NCI-H2196 (cell line): ENCODE measurements around the gene OTP.

ENCODE experiments used
- DNase-seq: peaks from one replicate; lab custom pipeline; 2025; ENCODE audit not compliant: unreplicated experiment; lab: John Stamatoyannopoulos, UW

OTP gene

DNA sequence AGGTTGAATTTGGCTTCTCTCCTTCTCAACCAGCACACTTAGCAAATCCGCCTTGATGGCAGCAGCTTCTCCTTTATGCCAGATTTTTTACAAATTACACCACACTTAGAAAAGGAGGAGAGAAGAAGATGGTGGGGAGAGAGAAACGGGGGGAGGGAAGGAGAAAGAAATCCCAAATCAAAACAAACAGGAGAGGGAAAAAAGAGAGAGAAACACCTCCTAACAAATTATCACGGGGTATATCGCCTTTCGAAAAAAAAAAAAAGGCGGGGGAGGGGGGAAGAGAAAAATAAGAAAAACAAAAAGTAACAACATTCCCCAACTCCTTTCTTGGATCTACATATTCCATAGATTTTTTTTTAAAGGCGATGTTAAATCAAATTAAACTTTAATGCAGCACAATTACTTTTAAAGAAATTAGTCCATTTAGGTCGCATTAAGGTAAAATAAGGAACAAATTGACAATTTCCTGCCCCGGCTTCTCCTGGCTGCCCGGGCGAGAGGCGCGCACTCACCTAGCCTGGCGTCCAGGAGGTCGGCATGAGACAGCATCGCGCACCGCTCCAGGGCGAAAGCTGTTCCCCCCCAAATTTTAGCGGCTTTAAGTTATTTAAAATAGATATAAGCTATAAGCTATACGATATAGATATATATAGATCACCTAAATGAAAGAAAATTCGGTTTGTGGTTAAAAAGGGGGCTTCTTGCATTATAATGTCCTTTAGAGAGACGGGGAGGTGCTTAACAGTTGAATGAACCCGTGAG lies at the start of gene OTP:
TSS of gene OTP (minus strand) at position 716 of the 765 bp plus-strand sequence. CDS start at position 552, 164 bp downstream.
- no peak for DNase-seq

DNA sequence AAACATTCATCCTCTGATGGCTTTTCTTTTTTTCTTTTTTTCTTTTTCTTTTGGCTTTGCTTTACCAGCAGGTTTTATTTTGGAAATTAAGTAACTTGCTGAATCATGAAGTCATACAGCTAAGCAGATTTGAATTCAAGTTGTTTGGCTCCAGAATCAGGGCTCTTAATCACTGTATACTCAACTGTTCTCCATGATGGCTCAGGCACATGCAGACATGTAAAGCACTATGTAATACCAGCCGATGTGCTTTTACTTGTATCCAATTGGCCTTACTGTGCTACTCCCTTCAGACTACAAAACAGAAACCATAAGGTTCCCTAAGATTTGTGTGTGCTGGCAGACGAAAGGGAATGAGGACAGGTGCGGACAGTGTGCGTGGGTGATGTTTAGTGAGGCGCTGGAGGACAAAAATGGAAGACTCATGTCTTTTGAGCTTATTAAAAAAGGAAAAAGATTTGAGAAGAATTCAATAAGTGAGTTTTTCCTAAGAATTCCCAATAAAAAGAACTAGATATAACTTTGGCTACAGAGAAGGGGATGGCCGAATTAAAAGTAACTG lies 44.7 kb upstream of the OTP start:
- DNase-seq = no peak

GRCh38 chr5:77670526-77670925 lies 32.0 kb upstream of the OTP start:
- DNase-seq = no peak

GRCh38 chr5:77669677-77670076 lies 31.2 kb upstream of the OTP start:
- no peak for DNase-seq

DNA sequence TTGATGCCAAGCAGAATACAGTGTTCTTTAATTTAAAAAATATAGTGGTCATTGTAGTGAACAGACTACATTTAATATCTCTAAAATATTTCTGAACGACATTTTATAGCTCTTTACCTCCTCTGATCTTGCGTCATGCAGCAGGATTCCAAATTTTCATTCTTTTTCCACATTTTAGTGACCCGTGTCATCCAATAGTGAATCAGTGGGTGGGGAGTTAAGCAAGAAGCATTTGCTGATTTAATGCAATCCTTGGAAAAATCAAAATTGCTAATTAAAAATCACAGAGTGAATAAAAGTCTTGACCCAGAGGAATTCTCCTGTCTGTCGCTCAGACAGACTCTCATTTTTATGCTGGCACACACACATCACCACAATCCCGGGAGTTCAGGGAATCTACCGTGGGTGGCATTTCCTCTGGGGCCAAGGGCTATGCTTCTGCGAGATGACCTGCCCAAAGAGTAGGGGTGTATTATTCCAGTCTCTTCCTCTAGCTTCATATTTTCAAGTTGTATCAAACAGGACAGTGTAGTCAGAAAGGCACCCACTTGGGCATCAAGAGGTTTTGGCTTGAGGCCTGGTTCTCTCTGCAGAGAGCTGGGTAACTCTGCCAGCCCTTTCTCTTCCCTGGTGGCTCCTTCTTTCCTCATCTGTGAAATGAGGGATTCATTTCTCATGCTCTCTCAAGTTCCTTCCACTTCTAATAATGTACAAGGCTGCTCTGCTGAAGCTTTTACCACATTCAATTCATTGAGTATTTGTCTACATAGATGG lies 24.8 kb upstream of the OTP start:
- no peak for DNase-seq

DNA sequence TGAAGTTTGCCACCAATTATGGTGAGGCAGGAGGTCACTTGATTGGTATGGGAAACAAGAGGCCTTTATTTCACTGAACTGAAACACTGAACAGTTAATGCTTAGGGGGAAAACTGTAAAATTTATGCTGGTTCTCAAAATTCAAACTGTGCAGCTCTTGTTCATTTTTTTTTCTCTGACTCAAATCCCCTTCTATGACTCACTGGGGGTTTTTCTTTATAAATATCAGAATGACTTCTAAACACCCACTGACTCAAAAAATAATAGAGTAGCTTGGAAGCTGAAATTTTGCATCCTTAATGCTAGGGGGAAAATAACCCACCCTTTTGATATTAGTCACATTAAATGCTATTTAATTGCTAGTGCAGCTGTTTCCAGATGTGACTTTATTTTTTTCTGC lies 24.1 kb upstream of the OTP start:
- DNase-seq = no peak

GRCh38 chr5:77658662-77659061 lies 20.1 kb upstream of the OTP start:
- DNase-seq = no peak

- DNase-seq = no peak
Measured at GRCh38 chr5:77651343-77651742, 12.8 kb upstream of the OTP start.

GRCh38 chr5:77650686-77651085 lies 12.2 kb upstream of the OTP start:
- DNase-seq = no peak

DNA sequence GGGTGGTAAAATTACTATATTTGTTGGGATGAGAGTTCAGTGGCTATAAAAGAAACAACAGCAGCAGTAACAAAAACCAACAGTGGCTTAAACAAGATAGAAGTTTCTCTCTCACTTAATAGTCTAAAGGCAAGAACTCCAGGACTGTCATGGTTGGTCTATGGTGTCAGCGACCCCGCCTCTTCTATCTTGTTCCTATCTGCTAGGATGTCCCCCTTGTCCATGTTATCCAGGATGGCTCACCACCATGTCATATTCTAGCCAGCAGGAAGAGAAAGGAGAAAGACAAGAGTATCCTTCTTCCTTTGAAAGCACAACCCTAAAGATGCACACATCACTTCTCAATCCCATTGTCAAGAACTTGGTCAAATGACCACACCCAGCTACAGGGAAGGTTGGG lies 11.3 kb upstream of the OTP start:
- DNase-seq = no peak

- no peak for DNase-seq
Measured at GRCh38 chr5:77645995-77646639, 7.6 kb upstream of the OTP start.

DNA sequence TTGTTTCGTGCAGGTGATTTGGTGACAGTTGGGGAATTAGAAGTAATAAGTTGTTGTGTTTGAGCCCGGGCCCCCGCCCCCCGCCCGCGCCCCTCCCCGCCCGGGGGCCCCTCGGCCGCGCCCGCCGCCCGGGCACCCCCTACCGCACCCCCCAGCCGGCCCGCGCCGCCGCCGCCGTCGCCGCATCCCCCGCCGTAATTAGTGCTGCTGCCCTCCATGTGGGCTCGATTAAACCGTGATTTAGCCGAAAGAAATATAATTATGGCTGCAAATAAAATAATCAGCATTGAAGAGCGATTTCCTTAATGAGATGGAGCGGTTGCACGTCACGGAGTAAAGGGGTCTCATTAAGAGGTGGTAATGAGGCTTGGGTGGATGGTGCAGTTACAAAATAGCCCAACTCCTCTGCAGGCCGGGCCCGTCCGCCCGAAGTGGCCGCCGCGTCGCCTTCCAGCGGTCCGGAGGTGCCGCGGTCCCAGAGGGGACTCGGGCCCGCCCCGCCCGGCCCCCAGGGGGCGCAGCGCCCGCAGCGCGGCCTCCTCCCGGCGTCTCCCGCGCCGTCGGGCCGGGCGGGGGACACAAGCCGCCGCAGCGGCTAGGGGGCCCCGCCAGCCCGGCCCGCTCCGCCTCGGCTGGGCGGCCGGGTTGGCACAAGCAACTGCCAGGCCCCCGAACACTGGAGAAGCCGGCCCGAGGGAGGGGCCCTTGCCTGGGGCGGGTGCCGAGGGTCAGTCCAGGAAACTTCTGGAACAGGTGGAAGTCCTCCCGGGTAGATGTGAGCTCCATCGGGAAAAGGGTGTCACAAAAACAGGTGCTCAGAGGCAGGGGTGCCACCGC lies 6.9 kb upstream of the OTP start:
- DNase-seq = peak; percentile 74

DNA sequence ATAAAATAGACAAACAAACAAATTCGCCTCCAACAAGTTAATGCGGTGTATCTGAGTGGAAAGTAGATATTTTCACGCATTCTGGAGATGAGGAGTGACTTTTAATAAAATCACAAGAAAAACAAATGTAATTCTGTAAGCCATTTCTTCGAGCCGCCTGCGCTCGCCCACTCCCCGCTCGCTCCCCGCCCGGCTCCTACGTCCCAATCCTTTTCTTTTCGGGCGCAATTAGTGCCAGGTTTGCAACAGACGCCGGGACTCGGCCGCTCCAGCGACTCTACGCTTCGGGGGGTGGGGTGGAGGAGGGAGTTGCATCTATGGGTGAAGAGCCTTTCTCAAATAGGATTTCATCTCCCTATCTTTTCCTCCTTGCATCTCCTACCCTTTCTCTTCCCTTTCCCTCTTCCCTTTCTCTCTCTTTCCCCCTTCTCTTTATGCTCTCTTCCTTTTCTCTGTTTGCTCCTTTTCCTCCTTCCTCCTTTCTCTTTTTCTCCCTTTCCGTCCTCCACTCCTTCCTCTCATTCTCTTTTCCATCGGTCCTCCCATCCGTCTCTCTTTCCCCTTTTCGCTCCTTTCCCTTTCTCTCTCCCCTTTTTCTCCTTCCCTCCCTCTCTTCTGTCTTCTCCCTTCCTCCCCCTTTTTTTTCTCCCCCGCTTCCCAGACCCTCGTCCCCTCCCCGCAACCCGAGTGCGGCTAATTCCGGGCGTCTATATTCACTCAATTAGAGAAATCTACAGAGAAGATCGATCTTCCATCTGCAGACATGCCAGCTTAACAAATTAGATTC lies 6.1 kb upstream of the OTP start:
- DNase-seq = no peak

DNA sequence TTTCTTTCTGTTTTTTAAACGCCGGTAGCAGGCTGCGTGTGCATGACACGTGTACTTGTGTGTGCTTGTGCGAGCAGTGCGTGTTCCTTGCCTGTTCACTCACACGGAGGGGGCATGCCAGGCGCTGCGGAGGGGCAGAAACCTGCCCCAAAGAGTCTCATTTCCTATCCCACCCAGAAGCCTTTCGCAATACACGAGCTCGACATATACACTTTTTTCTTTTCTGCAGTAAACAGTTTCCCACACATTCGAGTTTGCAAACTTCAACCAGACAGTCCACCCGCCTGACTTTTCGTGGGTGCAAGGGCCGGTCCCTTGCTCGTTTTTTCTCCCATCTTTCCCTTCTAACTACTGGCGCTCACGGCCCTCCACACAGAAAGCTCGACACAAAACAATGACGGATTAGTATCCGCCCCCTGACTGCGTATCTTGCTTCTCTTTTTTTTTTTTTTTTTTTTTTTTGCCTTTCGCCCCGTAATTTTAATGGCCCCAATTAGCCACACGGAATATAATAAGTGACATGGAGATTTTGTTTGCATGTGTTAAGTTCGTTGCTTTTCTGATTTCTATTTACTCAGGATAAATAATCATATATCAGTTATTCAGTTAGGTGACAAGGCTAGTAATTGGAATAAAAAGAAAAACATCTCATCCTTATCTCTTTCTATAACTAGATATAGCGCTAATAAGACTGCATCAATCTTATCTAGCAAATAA lies 5.3 kb upstream of the OTP start:
- no peak for DNase-seq

DNA sequence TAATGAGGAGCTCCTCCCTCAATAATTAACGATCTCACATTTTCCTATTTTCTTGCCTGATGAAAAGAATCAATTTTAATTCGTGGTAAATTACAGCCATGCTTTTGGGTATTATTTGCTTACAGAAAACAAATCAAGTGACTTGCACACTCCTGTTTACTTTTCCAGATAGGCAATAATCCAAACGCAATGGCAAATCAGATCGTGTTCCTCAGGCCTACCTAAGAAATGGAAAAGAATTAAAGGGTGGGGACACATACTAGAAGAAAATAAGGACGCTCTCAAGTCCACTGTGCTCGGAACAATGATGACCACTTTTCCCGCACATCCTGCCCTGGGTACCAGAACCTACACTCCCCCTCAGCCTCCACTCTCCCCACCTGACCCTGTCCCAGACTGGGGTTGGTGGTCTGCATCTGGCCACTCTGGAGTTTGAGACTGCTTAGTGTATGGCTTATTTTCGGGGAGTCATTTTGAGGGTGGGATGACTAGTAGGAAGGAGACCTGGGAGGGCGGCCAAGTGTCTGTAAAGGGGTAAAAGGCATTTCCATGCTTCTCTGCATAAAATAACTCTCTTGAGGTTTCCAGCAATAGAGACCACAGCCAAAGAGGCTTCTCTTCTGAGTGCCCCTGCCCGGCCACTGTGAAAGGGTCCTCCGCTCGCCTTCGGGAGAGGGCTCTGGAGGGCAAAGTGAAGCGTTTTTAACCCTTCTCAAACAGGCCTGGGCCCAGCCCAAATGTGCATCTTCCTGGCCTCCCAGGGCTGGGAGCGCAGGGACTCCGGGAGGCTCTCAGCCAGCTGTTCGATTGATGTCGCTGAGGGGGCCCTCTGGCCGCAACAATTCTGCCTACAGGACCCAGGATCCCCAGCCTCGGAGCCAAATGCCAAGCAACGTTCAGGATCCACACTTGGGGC lies 4.5 kb upstream of the OTP start:
- no peak for DNase-seq

GRCh38 chr5:77641963-77642737 lies 3.6 kb upstream of the OTP start:
- no peak for DNase-seq

GRCh38 chr5:77641397-77641943 lies 3.0 kb upstream of the OTP start:
- no peak for DNase-seq
